Activated effector memory CD4-positive, alpha-beta T cell treated with Interleukin-2 at 50 U/mL for 16 hours (primary cell): Measurements from ENCODE around the gene GNG12.

Experiments
- DNase-seq: peaks from one replicate; pipeline ENCODE4 v3.0.0-alpha.2; 2020

GNG12 gene

DNA sequence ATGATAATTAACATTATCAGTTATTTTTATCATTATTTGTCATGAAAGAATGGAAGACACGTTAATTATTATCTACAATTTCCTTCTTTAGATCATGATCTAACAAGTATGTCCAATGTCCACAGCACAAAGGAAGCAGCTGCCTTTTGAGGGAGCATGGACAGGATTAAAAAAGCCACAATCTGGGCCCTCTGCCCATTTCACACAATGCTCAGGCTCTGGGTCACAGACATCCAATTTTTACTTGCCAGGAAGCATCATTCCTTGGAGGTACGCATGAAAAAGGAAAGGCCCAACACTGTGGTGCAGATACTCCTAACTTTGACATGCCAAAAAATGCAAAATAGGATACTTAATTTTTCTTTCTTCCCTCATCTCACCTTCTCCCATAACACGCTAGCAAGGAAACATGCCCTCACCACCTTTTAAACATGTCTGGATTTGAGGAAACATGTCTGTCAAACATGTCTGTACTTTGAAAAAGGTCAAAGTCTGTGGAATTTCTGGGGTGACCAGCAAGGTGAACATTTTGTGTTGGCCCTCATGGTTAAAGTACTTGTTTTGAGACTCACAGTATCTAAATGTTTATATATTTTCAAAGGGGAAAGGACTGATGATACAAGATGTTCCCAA, 108.2 kb downstream of the GNG12 start:
- no peak for DNase-seq

DNA sequence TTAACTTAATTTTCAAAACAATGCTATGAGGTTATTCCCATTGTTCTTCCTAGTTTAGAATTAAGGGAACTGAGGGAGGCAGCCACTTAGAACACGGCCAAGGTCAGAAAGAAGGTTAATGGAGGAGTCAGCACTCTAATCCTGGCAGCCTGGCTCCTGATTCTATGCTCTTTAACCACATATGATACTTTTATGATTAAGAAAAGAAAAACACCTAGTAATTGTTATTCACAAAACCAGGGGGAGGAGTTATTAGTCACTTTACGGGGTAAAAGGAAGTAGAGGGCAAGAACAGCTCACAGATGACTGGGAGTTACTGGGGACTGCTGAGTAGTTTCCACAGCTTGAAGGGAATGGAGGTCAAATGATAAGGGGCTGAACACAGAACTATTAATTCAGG, 109.6 kb downstream of the GNG12 start:
- DNase-seq, result no peak

DNA sequence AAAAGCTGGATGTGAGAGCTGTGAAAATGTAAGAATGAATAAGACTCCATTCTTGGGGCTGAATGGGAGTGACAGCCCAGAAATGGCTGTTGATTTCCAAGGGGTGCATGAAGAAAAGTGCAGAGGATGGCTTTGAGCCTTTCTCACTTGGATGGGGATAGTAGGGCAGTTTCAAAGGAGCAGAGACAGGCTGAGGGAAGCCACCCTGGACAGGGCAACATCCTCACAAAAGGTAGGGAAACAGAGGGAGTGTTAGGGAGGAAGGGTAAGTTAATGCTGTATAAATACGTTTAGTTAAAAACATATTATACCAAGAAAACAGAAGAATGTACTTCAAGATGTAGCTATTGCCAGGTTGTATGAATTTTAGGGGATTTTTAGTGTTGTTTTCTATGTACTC, 110.1 kb downstream of the GNG12 start:
- DNase-seq, result no peak

DNA sequence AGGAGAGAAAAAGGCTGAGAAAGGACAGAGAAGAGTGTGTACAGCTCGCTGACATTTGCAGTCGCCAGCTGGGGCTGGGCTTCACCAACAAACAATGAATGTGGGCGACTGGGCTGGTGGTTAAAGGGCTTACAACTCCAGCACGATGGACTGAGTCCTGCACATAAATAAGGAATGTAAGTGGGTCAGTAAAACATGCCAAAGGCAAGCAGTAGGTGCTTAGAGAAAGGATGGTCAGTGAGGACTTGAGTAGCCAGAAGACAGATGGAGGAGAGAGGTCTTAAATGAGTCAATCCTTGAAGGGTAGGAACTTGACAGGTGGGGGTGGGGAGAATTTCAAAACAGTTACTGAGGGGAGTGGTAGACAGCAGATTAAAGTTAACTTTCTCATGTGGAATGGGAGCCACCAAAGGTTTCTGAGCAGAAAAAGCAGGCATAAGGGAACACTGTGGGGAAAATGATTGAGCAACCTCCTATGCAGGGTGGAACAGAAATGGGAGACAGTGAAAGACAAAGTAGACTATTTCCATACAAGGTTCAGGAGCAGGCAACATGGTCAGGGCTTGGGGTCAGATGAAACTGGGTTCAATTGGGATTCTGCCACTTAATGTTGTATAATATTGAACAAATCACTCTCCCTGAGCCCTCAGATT, 110.8 kb downstream of the GNG12 start:
- no peak for DNase-seq

DNA sequence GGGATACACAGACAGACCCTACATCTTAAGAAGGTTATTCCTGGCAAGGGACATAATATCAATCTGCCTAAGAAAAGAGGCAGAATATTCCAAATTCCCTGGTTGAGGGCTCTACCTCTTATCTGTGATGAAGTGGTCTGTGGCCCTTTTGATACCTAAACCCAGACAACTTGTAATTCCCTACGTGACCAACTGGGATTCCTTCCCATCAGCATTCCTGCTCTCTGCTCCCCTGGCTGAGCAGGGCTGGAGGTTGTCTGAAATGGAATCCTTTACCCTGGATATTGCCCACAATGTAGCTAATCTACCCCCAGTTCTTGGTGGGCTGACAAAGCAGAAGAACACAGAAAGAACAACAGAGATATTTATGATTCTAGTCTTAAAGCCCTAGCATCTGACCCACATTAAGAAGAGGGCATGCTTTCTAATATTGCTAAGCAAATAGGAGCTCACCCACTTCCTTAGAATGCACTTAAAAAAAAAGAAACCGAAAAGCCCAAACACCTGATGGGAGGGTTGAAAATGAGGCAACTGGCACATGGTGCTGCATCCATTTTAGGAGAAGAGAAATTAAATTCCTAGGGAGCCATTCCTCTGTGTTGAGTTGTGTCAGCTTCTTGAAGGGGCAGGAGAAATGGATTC, 111.5 kb downstream of the GNG12 start:
- DNase-seq, result no peak

DNA sequence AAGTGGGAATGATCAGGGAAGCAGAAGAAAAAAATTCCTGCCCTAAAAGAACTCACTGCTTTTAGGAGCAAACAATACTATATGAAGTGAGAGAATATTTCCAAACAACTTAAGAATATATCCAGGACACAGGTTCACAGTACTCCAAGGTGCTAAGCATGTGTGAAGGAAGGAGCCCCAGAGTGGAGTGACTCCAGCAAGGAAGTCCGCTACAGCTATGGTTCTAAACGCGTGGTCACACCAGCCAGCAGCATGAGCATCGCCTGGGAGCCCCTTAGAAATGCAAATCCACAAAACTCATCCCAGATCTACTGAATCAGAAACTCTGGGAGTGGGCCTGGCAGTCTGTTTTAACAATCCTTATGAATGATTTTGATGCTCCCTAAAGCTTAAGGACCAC, 112.2 kb downstream of the GNG12 start:
- no peak for DNase-seq

DNA sequence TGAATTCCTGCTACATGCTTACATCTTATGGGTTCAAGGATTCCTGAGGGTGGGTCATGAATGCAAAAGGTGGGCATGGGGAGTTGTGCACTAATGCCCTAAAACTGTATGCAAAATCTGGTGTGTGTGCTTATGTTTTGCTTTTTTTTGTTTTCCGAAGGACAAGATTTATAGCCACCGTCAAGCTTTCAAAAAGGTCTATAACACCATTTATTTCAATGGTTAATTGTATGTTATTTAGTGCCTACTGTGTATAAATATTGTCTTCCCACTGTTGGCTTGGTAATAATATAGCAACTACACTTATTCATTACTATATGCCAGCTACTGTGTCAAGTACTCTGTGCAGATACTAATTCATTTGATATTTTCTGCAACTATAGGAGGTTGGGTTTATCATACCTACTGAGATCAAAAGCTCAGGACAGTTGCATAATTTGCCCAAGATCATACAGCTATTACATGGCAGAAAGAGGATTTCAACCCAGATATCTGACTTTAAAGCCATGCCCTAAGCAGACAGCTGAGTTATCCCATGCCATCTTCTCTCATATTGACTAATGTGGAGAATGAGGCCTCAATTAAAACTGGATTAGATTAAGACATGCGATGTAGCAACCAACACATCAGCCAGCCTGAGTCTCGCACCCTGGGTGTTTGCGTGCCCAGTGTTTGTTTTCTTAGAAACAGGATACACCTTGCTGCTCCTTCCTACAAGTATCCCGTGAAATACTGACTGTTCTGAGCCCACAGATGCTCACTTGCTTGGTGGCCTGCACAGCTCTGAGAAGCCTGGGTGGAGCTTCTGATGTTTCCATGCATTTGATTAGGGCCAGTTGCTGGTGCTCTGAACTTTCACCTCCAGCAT, 113.7 kb downstream of the GNG12 start:
- DNase-seq, result no peak

DNA sequence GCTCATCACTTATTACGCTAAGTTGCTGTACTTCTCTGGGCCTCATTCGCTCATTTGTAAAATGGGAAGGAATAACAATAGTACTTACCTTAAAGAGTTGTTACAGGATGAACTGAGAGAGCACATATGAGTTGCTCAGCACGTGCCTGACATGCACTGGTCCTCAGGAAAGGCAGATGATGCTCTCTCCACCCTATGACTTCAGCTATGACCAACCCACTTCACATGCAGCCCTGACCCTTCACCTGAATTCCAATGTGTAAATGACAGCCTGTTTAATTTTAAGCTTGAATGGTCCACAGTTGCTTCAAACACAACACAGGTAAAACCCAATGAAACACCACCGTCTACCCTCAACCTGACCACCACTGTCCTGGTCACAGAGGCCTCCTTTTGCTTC, 115.4 kb downstream of the GNG12 start:
- DNase-seq, result no peak

DNA sequence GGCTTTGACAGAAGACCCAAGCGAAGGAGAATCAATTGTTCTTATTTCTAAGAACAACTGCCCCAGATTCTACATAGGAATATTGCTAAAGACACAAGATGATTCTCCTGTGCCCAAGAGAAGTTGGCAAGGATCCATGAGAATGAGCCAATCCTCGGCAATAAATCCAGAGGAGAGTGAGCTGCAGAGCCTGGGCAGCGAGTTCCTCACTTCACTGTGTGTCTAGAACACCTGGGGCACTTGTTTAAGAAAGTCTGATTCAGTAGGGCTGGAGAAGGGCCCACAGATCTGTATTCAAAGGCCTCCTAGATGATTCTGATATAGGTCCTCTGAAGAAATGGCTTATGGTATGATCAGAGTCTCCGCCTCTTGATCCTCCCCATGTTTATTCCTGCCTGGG, 116.5 kb downstream of the GNG12 start:
- DNase-seq, result no peak

DNA sequence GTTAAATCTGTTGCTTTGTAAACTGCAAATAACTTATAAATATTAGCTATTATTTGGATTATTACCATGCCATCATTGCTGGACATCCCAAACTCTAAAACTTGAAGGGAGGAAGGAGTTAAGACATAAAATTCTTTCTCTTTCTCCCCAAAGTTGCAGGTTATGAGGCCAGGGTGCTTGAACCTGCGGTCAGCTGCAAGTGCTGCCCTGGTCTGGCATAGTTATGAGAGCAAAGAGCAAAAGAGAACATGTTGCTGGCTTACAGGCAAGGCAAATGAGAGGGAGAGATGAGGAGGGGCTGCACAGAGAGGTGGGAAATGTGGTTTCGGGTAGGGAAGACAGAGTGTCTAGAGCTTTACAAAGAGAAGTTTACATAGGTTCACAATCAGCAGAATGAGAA, 117.4 kb downstream of the GNG12 start:
- DNase-seq, result no peak

DNA sequence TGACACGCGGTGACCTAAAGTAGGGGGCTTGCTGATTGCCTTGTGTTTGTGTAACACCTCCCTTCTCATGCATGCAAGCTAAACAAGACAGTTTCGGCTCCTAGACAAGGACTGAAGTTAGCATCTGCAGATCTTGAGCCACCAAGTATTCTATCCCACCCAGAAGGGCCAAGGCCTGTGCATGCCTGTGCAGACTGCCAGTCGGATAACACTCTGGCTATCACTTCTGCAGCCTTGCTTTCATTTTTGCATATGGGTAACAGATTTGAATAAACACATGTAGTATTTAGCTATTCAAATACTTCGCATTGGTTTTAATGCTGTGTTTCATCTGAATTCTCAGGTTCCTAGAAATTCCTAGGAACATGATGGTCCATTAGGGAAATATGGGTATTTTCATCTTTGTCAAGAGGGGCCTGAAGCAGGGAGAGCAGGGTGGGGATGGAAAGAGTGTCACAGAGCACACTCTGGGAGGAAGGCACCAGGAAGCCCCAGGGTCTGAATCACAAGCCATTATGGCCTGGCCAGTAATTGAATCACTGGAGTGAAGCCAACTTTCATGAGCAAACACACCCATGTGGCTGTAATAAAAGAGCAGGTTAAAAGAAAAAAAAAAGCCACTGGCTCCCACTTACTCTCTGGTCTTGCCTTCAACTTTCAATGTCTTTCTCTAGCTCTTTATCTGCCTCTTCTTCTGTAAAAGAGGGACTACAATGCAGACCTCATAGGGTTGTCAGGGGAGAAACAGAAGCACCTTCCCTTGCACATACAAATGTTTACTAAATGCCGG, 120.0 kb downstream of the GNG12 start:
- no peak for DNase-seq

DNA sequence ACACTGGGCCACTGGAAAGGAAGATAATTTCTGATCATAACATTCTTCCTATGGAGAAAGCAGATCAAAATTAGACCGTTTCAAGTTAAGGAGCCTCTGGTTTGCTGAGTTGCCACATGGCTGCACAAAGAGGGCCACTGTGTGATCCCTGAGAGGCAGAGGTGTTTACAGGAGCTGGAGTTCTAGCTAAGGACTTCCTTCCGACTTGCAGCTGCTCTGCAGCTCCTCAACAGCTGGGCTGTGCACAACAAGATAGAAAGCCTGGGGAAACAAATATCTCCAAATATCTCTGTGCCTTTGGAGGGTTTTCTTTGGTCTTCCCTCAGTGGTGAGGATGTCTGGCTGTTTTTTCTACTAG, 121.4 kb downstream of the GNG12 start:
- no peak for DNase-seq

DNA sequence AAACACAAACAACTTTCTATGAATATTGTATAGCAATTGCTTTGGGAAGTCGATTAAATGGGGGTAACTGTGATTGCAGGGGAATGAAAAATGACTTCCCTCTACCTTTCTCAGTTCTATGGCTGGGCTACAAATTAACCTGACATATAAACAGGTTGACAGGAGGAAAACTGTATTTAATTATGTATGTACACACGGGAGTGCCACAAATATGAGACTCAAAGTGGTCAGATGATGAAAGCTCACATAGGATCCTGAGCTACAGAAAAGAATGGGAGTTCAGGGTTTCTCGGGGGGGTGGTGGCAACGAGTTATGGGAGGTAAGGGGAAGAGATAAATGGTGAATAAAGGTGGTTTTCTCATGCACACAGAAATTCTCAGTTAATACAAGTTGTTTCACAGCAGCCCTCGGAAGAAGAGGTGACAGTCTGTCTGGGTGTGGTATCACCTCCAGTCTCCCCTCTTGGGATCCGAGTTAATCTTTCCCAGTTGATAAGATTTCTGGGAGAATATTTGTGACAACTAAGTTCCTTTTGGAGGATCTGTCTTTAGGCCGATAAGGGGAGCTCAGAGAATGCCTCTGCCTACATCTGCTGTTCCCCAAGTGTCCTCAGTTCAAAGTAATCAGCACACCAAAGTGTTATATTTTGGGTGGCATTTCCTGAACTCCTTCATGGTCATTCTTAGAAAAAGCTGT, 122.0 kb downstream of the GNG12 start:
- no peak for DNase-seq

DNA sequence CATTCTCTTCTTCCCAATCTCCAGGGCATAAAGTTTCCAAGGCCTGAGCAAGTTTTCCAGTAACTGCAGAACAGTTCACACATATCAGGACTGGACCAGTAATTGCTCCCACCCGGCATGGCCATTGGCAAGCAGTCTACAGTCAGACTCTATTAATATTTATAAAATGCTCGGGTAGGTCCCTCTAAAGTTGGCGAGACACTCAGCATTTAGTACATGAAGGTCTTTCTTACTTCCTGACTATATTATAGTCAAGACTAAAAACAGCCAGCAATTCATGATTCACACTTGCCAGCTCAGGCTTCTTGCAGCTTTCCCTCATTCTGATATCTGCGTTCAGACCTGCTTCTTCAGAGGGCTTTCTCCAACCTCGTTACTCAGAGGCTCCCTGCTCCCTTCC, 122.8 kb downstream of the GNG12 start:
- no peak for DNase-seq

DNA sequence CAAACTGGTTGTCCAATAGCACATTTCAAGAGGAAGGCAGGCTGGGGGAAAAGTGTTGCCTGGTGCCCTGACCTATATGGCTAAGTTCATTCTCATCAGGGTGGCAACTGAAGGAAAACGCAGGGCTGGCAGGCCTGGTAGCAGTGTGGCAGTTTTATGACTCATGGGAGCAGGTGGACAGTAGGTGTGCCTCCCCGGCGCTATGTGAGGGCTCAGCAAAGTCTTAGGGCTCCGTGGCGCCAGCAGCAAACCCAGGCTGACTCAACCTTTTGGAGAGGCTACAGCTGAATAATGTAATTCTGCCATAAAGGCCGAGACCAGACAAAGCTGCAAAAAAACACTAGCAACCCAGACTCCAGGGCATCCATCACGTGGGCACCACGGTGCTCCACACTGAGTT, 124.7 kb downstream of the GNG12 start:
- DNase-seq, result no peak

DNA sequence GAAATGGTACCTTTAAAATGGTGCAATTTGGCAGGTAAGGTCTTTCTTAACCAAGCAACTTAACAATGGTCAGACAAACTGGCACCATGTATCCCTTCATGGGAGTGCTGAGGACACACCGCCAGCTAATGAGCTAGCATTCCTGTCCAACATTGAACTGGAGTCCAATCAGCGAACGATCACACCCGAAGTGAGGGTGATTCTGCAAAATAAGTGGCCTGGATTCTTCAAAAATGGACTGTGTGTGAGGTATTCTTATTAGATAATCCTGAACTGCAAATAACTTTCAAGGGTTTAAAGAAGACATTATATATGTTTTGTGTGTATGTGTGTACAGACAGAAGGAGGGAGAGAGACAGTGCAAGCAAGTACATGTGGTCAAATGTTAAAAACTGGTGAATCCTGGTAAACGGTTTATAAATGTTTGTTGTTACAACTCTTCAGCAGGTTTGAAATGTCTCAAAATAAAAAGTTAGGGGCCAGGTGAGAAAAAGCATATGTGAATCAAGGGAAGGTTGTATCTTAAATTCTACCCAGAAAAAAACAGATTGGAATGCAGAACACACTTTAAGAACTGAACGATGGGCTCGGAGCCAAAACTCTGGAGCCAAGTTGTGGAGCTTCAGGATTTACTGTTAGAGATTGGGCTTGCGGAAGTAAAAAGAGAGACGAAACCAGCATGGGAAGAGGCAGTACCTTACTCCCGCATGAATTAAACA, 127.4 kb downstream of the GNG12 start:
- no peak for DNase-seq

DNA sequence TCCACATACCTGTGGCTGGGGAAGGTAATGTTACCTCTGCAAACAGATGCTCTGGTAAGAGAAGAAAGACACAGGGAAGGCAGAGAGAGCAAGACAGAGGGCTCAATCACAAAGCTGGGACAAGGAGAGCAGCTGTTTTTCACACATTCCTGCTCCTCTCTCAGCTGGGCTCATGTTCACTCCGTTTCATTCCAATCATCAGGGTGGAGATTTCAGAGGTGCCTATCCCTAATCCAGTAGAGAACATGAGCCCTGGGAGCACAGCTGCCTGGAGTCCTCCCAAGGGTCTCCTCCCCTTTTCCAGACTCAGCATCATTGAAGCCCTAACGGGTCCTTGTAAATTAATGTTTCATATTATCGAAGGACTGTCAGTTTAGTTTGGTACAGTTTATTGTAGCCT, 128.9 kb downstream of the GNG12 start:
- DNase-seq, result no peak

DNA sequence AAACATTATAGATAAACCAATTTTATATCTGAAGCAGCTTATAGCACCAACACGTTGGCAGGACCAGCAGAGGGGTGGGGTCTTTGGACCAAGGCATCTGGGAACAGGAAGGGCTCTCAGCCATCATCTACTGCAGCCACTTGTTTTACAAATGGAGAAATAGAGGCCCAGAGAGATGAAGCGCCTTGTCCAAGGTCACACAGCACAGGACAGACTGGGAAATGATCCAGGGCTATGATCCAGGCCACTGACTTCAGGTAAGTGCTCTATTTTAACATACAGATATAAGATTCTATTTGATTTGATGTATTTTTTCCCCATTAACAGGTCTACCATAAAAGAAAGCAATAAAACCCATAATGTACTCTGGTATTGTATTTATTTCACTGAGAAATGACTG, 131.4 kb downstream of the GNG12 start:
- no peak for DNase-seq

DNA sequence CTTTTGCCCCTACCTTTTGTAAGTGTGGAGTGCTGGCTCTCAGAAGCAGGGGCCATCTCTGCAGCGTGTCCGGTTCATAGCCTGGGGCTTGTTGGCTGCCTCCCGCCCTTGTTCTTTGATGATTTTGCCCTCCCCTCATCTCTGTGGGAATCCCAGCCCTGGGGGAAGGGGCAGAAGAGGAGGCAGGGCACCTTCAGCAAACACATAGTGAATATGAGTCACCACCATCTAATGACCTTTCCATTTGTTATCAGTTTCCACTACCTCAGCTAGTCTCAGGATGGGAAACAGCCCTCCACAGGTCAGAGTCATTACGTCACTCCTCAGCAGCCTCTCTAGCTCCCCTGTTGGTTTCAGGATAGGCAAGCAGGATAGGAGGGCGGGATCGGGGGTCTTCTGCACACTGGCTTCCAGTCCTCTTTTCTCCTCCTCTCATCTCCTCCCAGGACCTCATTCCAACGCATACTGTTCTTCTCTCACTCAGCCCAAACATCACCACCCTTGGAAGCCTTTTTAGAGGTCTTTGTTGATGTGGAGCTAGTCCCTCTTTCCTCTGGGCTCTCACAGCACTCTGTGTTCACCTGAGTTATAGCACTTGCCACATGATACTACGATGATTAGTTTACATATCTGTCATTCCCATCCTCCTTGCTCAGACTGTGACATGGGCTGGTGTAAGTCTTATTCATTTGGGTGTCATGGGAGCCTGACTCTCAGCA, 132.4 kb downstream of the GNG12 start:
- no peak for DNase-seq

DNA sequence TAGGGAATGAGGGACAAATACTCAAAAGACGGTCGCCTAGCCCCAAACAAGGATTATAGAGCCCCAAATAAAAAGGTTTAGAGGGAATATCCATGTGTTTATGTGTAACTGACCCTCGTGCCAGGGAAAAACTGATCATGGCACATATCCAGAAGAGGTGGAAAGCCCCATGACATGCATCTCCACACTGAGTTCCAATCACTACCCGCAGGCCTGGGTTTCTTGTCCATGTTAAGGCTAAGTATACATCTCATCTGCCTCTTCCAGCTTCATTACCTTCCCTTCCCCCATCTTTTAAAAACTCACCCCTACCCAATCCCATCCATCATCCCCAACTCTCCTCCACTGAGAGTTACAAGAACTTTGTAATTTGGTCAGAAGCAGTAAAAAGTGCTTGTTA, 133.0 kb downstream of the GNG12 start:
- no peak for DNase-seq

DNA sequence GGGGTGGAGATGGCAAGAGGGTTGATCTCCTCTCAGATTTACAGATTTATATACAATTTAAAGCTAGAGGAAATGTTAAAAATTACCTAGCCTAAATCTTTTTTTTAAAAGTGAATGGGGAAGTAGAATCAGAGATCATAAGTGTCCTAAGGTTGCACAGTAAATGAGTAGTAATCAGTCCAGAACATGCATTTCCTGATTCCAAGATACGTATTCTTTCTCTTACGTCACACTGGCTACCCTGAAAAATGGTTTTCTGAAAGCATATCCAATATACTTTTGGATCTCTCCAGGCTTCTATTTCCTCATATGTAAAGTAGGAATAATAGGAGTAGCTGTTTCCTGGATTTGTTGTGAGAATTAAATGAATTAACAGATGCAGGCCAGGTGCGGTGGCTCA, 136.6 kb downstream of the GNG12 start:
- DNase-seq, result no peak
